GM12878 (cell line): ENCODE measurements around the gene SLC25A29. TPM values are rescaled to one million over a fixed set of nuclear protein-coding genes. Genes with fewer than 3 reads are reported as not detected.

Source experiments
- ATAC-seq: fragments of 200-7000 bp; cut with Tn5 transposase; 3 replicates; pipeline ENCODE4 v1.9.1; 2020; ENCODE audit warnings: mild to moderate bottlenecking, moderate library complexity
- BruUV-seq: library from RNA; stranded (reverse); fragments of 400-500 nt; replicated peaks from 2 replicates; lab custom pipeline; 2021; lab: Mats Ljungman, UMichigan
- CTCF ChIA-PET: fragments of 300-600 bp; sonication (Branson Sonifier 250); formaldehyde crosslinking; extraction: SDS; loops from one replicate; lab custom pipeline; 2021; ENCODE audit warnings: inconsistent platforms; lab: Yijun Ruan, JAX
- POLR2A ChIA-PET: fragments of 350-600 bp; formaldehyde crosslinking; extraction: SDS; loops from one replicate; lab custom pipeline; 2021; ENCODE audit warnings: inconsistent platforms; lab: Charles Lee
- RAD21 ChIA-PET: fragments of 300-600 bp; sonication (Branson Sonifier 250); formaldehyde crosslinking; loops from one replicate; lab custom pipeline; 2023; ENCODE audit warnings: antibody characterized with exemption; ENCODE audit not compliant: unreplicated experiment; lab: Charles Lee
- SMC1A ChIA-PET: fragments of 300-600 bp; sonication (Branson Sonifier 250); formaldehyde crosslinking; loops from one replicate; lab custom pipeline; 2023; ENCODE audit not compliant: unreplicated experiment, uncharacterized antibody; lab: Charles Lee
- DNase-seq: peaks from one replicate; pipeline ENCODE4 v3.0.0-alpha.2; 2011; ENCODE audit warnings: low read depth, low spot score
- FAIRE-seq: peaks from 3 replicates; lab custom pipeline; 2011; peaks lifted over from hg19 to GRCh38; lab: Jason Lieb, UNC
- H2AFZ ChIP-seq: 2 replicates; pipeline ENCODE4 v1.6.0; 2011; ENCODE audit warnings: low read depth, low read length, control low read depth; ENCODE audit not compliant: control insufficient read depth
- H3K27ac ChIP-seq: 2 replicates; pipeline ENCODE4 v1.5.1; 2011; ENCODE audit warnings: control low read depth; ENCODE audit not compliant: control insufficient read depth, insufficient read depth
- H3K27me3 ChIP-seq, 2 experiments: replicated peaks in 1 of 2; 2 replicates each; pipeline versions ENCODE4 v1.6.0 to v1.6.1; 2011; ENCODE audit warnings: low read length in 1 of 2; ENCODE audit not compliant: control insufficient read depth in 2 of 2, insufficient read depth in 2 of 2
- H3K36me3 ChIP-seq, 2 experiments: 2 replicates each; pipeline ENCODE4 v1.5.1; 2011; ENCODE audit warnings: low read length in 1 of 2; ENCODE audit not compliant: control insufficient read depth in 2 of 2, insufficient read depth in 2 of 2
- H3K4me1 ChIP-seq: 2 replicates; pipeline ENCODE4 v1.6.1; 2011; ENCODE audit warnings: mild to moderate bottlenecking, low read length, moderate library complexity, mixed read lengths; ENCODE audit not compliant: control insufficient read depth, insufficient read depth
- H3K4me2 ChIP-seq: 2 replicates; pipeline ENCODE4 v1.6.0; 2011; ENCODE audit warnings: control low read depth; ENCODE audit not compliant: control insufficient read depth, insufficient read depth
- H3K4me3 ChIP-seq: fragments of 200-600 bp; sonication (generic); 2 replicates; pipeline ENCODE4 v1.5.1; 2016
- H3K79me2 ChIP-seq: 2 replicates; pipeline ENCODE4 v1.6.0; 2011; ENCODE audit warnings: low read length; ENCODE audit not compliant: control insufficient read depth, insufficient read depth
- H3K9ac ChIP-seq: 2 replicates; pipeline ENCODE4 v1.8.0; 2011; ENCODE audit warnings: low read length, control low read depth, mixed read lengths; ENCODE audit not compliant: control insufficient read depth, insufficient read depth
- H3K9me3 ChIP-seq: replicated peaks from 3 replicates; pipeline ENCODE4 v1.5.1; 2011; ENCODE audit warnings: mild to moderate bottlenecking, low read length; ENCODE audit not compliant: control insufficient read depth, insufficient read depth
- H4K20me1 ChIP-seq: 2 replicates; pipeline ENCODE4 v1.6.0; 2011; ENCODE audit not compliant: control insufficient read depth, insufficient read depth
- ATF7 ChIP-seq: fragments of 450-650 bp; IDR thresholded peaks from 2 replicates; pipeline ENCODE4 v1.6.1; 2016; ENCODE audit warnings: low read depth, mild to moderate bottlenecking
- DPF2 ChIP-seq: fragments of 450-650 bp; IDR thresholded peaks from 2 replicates; pipeline ENCODE4 v1.6.1; 2017; ENCODE audit warnings: mild to moderate bottlenecking
- POLR2A ChIP-seq: IDR thresholded peaks from 2 replicates; pipeline ENCODE4 v1.6.1; 2011; ENCODE audit warnings: low read depth, mild to moderate bottlenecking, low read length
- ZSCAN29 ChIP-seq: fragments of 450-650 bp; IDR thresholded peaks from 2 replicates; pipeline ENCODE4 v1.6.1; 2017; ENCODE audit warnings: mild to moderate bottlenecking, moderate library complexity
- WGBS: methylation state at CpG from one replicate; pipeline ENCODE4 v1.1.6; 2016; ENCODE audit warnings: low lambda C conversion rate; ENCODE audit not compliant: insufficient replicate concordance, insufficient coverage; ENCODE audit errors: missing lambda C conversion rate; 5-methylcytosine and 5-hydroxymethylcytosine counted together
- in situ Hi-C: fragments of 300-500 bp; cut with MboI; formaldehyde crosslinking; loops from 9 replicates; pipeline ENCODE4 v1.14.3; 2018; ENCODE audit warnings: mixed read lengths
- intact Hi-C: fragments of 100-400 bp; cut with micrococcal nuclease; formaldehyde crosslinking; loops from one replicate; pipeline ENCODE4 v1.14.2; 2022; ENCODE audit not compliant: unreplicated experiment
- polyA plus RNA-seq, 11 experiments: library from polyadenylated mRNA; depleted of rRNA in 4 of 11; unstranded in 6 of 11; stranded (reverse) in 5 of 11; fragments of >200 nt; fragmentation: Nextera tagmentation in 4 of 11; fragmentation: Illumina TruSeq in 1 of 11; extraction: Ambion mirVana in 4 of 11; extraction: Trizol in 1 of 11; gene quantifications; 1 replicate in 1 of 11; 2 replicates in 10 of 11; pipeline versions ENCODE4 v1.2.1 to v1.2.3, GENCODE V29; 2011 to 2016; ENCODE audit warnings: inconsistent platforms in 2 of 11, missing spikeins in 2 of 11, low read depth in 1 of 11
- total RNA-seq, 4 experiments: library from RNA; depleted of rRNA in 3 of 4; stranded (reverse); fragments of >200 nt in 3 of 4; fragmentation: Illumina TruSeq in 1 of 4; extraction: Trizol in 1 of 4; gene quantifications; 2 replicates each; pipeline versions ENCODE4 v1.2.1 to v1.2.3, GENCODE V29; 2013 to 2021
- TF ChIP-seq, protein P1 (sequence below): IDR thresholded peaks from 2 replicates; pipeline ENCODE4 v1.6.1; 2011; ENCODE audit warnings: low read depth, mild to moderate bottlenecking, low read length, moderate library complexity, borderline replicate concordance; ENCODE audit errors: extremely low read depth

The SLC25A29 gene
- total and polyA plus RNA-seq, 10 of the 15 experiments (the other 5 are each of a cell fraction or from before 2014, with no cell fraction given): 0.42 to 13.3 (median 4.0) TPM; not detected in 1

GRCh38 chr14:100298551-100299237, 7.5 kb downstream of the SLC25A29 start:
- no TSS peak for BruUV-seq
- no peak for FAIRE-seq
- H3K4me2 ChIP-seq: no peak overlapping the region
- no peak overlapping the region for H3K4me3 ChIP-seq
- H3K9ac ChIP-seq: no peak overlapping the region
- ChIA-PET CTCF (interaction anchor here (1.2 to 2.5 kb wide), 3 partner anchors 9 to 79 kb away, joined by 3 to 14 read pairs (median 4); partner anchors contain the start of gene WDR25), RAD21 (no interaction called here), SMC1A (no interaction called here), POLR2A (interaction anchor here (1.3 to 1.4 kb wide), 2 partner anchors 16 to 38 kb away, joined by 3 to 5 read pairs; no protein-coding TSS in a partner anchor)
- intact Hi-C loops (no loop called here), in situ Hi-C loops (no loop called here)
- H2AFZ ChIP-seq: no peak overlapping the region
- peaks cover 16% of the 10 kb centered on the region for H3K4me1 ChIP-seq
- H3K27me3 ChIP-seq: no peaks in the 10 kb centered on the region
- TF ChIP-seq ZSCAN29 (no peak), ATF7 (no peak), POLR2A (0 out of 2 replicates have a peak, but pooled peaks have one; percentile 20), DPF2 (no peak)
- TF ChIP-seq, protein P1, sequence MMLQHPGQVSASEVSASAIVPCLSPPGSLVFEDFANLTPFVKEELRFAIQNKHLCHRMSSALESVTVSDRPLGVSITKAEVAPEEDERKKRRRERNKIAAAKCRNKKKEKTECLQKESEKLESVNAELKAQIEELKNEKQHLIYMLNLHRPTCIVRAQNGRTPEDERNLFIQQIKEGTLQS: no peak
- no peaks in the 10 kb centered on the region for H3K79me2 ChIP-seq
- no peak for ATAC-seq
- no peaks in the 10 kb centered on the region for H3K9me3 ChIP-seq
- WGBS: 75% methylated on average over 14 of the region's 14 CpGs
- H3K27ac ChIP-seq: no peak overlapping the region
- H3K36me3 ChIP-seq: no peaks in the 10 kb centered on the region
- no peaks in the 10 kb centered on the region for H4K20me1 ChIP-seq
- DNase-seq: no peak
